ENCODE results near the gene TMIGD2. TPM values are rescaled to one million over a fixed set of nuclear protein-coding genes. Genes with fewer than 3 reads are reported as not detected.

The TMIGD2 gene
- total RNA-seq, 1 experiment from 2014 or later = 0.94 TPM

DNA sequence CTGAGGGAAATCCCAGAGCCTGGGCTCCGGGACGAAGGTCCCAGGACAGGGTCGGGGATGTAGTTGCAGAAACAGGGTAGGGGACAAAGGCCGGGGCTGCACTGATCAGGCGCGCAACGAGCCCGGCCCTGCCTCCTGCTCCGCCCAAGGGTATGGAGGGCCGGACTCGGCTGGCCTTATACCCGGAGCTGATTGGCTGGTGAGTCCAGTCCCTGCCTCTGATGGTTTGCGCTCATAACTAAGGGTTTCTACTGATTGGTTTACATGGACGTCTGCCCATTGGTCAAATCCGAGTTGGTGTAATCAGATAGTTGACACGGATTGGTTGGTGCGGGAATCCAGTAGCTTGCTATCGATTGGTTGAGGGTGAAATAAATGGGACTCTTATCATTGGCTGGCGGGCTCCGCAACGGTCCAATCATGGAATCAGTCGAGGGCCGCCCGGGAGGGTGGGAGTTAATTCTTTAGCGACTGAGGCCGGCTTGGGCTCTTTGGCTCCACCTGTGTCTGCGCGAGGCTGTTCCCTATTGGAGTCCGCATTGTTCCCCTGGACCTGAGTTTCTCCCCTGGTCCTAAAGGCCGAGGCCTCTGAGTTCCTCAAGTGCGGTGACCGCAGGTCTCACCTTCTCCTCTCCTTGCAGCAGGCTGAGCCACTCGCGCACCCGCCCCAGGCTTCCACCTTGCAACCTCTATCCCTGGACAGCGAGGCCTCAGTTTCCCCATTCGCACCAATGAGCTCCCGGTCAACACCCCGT lies 40.6 kb upstream of the TMIGD2 start (continued):
- peak; percentile 26; the same call in 1 of the 2 replicates for TF ChIP-seq ARID4B (CRISPR knock-in tag; IDR thresholded peaks at IDR 0.05; ENCODE audit: borderline replicate concordance)
- TF ChIP-seq, protein P1, sequence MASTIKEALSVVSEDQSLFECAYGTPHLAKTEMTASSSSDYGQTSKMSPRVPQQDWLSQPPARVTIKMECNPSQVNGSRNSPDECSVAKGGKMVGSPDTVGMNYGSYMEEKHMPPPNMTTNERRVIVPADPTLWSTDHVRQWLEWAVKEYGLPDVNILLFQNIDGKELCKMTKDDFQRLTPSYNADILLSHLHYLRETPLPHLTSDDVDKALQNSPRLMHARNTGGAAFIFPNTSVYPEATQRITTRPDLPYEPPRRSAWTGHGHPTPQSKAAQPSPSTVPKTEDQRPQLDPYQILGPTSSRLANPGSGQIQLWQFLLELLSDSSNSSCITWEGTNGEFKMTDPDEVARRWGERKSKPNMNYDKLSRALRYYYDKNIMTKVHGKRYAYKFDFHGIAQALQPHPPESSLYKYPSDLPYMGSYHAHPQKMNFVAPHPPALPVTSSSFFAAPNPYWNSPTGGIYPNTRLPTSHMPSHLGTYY (CRISPR knock-in tag; IDR thresholded peaks at IDR 0.05) = peak; percentile 75; the same call in 1 of the 2 replicates
- no peak for TF ChIP-seq ATF6 (CRISPR knock-in tag; IDR thresholded peaks at IDR 0.05)
- peak; percentile 70; the same call in 1 of the 2 replicates for TF ChIP-seq ZNF671 (CRISPR knock-in tag; IDR thresholded peaks at IDR 0.05)
- TF ChIP-seq NFATC4 (CRISPR knock-in tag; IDR thresholded peaks at IDR 0.05) = no peak
- TF ChIP-seq, protein P2, sequence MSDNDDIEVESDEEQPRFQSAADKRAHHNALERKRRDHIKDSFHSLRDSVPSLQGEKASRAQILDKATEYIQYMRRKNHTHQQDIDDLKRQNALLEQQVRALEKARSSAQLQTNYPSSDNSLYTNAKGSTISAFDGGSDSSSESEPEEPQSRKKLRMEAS (CRISPR knock-in tag; IDR thresholded peaks at IDR 0.05) = peak; percentile 56; the same call in 1 of the 2 replicates
- TF ChIP-seq, protein P3, sequence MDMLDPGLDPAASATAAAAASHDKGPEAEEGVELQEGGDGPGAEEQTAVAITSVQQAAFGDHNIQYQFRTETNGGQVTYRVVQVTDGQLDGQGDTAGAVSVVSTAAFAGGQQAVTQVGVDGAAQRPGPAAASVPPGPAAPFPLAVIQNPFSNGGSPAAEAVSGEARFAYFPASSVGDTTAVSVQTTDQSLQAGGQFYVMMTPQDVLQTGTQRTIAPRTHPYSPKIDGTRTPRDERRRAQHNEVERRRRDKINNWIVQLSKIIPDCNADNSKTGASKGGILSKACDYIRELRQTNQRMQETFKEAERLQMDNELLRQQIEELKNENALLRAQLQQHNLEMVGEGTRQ (CRISPR knock-in tag; IDR thresholded peaks at IDR 0.05) = no peak
- TF ChIP-seq MXD4 (CRISPR knock-in tag; IDR thresholded peaks at IDR 0.05; ENCODE audit: borderline replicate concordance) = peak; percentile 97
- TF ChIP-seq MYBL2 (CRISPR knock-in tag; IDR thresholded peaks at IDR 0.05) = peak; percentile 51; the same call in 1 of the 2 replicates
- no peak for TF ChIP-seq ESRRA (CRISPR knock-in tag; IDR thresholded peaks at IDR 0.05; ENCODE audit: borderline replicate concordance)
- TF ChIP-seq GTF2I (CRISPR knock-in tag; conservative IDR thresholded peaks at IDR 0.05) = no peak
- TF ChIP-seq ZNF423 (CRISPR knock-in tag; IDR thresholded peaks at IDR 0.05) = peak; percentile 82

- ChIA-PET POLR2A (interaction anchor here (0.6 to 2.2 kb wide), 21 partner anchors 8 to 128 kb away, joined by 3 to 17 read pairs (median 5); partner anchors contain the start of genes CHAF1A, FSD1, SH3GL1 and YJU2), CTCF (interaction anchor here (0.5 to 5.7 kb wide), 33 partner anchors 9 to 355 kb away, joined by 3 to 111 read pairs (median 4); partner anchors contain the start of genes CHAF1A, FSD1, PLIN5 and SH3GL1)
- DNase-seq (ENCODE audit: low spot score) = no peak
- peak overlapping the region; percentile 97 for H3K27ac Mint-ChIP-seq
- H3K36me3 Mint-ChIP-seq = peaks cover 16% of the 10 kb centered on the region
- no peak for ATAC-seq
- peaks cover 17% of the 10 kb centered on the region for H3K4me1 Mint-ChIP-seq
- TF ChIP-seq, protein P4, sequence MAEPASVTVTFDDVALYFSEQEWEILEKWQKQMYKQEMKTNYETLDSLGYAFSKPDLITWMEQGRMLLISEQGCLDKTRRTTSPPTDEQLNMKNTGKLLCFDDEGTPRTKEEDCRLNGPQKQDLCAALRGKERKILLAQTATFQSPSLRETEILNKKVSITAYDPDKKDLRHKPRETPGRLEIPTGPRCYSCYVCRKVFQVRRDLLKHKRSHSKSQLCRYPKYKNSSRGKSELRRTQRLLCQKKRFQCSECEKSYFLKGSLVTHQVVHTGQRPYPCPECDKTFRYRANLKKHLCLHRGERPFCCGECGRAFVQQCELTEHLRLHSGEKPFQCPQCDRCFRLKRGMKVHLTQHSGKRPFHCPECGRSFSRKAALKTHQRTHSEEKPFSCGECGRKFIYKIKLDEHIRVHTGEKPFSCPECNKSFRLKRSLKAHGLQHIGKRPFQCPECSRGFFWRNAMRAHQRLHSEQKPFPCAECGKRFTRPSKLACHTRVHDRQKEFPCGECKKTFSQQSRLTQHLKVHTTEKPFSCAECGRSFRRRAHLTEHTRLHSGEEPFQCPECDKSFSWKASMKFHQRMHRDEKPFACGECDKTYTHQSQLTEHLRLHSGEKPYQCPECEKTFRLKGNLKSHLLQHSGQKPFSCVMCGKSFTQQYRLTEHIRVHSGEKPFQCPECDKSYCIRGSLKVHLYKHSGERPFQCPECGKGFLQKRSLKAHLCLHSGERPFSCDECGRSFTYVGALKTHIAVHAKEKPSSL (CRISPR knock-in tag; conservative IDR thresholded peaks at IDR 0.05) = no peak
- no peak for TF ChIP-seq FOXJ3 (CRISPR knock-in tag; IDR thresholded peaks at IDR 0.05; ENCODE audit: borderline replicate concordance)
- peak overlapping the region; percentile 85 for H3K4me3 Mint-ChIP-seq
- H3K9me3 Mint-ChIP-seq = no peaks in the 10 kb centered on the region
- peaks cover 12% of the 10 kb centered on the region for H3K27me3 Mint-ChIP-seq (ENCODE audit: low read depth)
These were observed 40.1 kb upstream of the TMIGD2 start for GRCh38 chr19:4342314-4342614.
